ENCODE data around the gene RAMACL.
"Not testable (repeated sequence)": the region's sequence is repeated elsewhere in the genome, so short reads cannot be mapped to it uniquely, and the experiment has no call there.

The RAMACL gene

GRCh38 chr6:166586424-166587156 is at the start of gene RAMACL:
Gene RAMACL, minus strand, starts transcription at chr6:166586678. Its CDS starts 201 bp downstream, at chr6:166586477.
- no peak for DNase-seq

- no peak for DNase-seq
Measured at GRCh38 chr6:166635013-166635970, 48.8 kb upstream of the RAMACL start.

DNA sequence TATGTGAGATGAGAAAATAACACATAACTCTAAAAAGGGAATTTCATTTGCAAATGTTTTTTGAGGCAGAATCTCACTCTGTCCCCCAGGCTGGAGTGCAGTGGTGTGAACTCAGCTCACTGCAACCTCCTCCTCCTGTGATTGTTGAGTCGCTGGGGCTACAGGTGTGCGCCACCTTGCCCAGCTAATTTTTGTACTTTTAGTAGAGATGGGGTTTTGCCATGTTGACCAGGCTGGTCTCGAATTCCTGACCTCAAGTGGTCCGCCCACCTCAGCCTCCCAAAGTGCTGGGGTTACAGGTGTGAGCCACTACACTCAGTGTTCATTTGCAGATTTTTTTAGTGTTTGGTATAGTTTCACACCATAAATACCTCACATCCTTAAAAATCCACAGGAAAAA is 48.1 kb upstream of the RAMACL start:
- not testable (repeated sequence) for DNase-seq

- DNase-seq = no peak
Measured at GRCh38 chr6:166633732-166634535, 47.5 kb upstream of the RAMACL start.

GRCh38 chr6:166632731-166633130 is 46.3 kb upstream of the RAMACL start:
- DNase-seq = no peak

DNA sequence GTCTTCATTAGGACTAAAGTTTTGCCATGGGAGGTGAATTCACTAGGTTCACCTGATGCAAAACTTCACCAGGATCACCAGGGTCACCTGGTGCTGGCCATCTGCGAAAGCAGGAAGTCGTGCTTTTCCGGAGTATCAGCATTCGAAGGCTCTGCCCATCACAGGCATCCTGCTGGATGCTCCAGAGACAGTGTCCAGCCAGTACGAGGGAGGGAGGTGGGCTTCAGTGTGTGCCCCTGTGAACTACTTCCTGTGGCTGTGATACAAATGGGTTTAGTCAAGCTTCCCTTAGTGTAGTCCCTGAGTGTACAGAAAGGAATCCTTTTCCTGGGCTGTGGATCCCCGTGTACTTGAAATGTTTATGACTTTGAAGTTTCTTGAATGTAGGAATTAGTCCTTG is 44.0 kb upstream of the RAMACL start:
- no peak for DNase-seq

DNA sequence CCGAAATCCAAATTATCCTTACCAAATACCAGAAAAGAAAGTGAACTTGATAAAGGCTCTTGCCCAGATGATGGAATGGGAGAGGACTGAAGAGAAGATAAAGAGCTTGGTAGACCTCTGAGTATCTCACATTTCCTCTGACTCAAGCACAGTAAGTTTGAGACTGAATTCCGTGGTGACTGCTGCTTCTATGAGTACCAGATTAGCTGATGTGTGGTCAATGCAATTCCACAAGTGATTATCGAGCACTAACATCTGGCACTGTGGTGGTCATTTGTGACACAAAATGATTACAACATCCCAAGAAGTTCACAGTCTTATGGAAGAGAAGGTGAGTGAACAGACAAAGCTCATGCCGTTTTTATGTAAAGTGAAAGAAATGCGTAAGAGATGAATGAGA is 43.1 kb upstream of the RAMACL start:
- DNase-seq = no peak

- no peak for DNase-seq
Measured at GRCh38 chr6:166627875-166628801, 41.7 kb upstream of the RAMACL start.

GRCh38 chr6:166627033-166627874 is 40.8 kb upstream of the RAMACL start, which contains the start of gene RPS6KA2:
Gene RPS6KA2, minus strand, starts transcription at chr6:166627251. Its CDS starts 232 bp downstream, at chr6:166627019.
- DNase-seq = peak; percentile 100

DNA sequence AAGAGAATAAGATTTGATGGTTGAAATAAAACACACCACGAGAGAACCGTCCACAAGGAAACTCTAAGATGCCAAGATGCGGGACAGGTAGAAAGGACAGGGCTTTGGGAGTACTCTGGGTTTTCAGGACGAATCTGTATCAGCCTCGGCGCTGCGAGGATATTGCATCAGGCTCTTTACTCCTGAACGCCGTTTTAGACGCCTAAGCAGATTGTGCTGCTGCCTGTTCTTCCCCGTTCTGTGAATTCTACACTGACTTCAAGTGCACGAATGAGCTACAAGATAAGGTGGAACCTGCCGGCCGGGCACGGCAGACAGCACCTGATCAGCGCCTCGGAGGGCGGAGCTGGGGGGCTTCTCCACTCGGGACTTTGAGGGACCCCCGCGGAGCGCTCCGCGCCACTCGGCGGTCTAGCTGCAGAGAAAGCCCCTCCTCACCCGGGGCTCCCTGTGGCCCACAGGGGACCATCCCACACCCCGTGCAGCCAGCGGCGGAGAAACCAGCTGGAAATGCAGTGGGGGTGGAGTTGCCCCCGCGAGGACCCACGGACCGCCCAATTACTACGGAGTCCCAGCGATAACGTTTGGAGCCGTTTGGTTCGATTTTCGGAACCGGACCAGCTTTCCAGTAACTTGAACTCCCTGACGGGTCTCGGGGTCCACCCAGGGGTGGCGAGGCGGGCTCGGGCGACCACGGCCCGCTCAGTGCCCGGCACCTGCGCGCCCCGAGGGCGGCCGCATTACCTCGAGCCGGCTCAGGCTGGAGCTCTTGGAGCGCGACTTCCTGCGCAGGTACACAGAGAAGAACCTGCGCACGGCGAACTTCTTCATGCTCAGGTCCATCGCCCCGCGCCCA is 39.9 kb upstream of the RAMACL start:
- DNase-seq = peak; percentile 52

GRCh38 chr6:166625356-166625755 is 38.9 kb upstream of the RAMACL start:
- peak; percentile 44 for DNase-seq

DNA sequence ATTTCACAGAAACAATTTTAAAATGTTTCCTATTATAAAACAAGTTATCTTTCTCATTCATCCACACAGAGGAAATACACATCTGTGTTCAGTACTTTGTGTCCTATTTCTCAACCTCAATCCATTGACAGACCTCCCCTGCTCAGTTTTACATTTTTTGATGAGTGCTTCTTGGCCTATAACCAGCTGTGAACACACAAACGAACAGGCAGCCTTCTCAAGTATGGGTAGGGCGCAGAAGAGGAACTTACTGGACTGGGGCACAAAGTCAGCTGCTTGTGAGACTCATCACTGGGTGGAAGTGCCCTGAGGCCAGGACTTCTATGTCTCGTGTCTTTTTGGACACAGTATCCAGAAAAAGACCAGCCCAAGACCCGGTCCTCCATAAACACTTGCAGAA is 37.8 kb upstream of the RAMACL start:
- DNase-seq = peak; percentile 26

DNA sequence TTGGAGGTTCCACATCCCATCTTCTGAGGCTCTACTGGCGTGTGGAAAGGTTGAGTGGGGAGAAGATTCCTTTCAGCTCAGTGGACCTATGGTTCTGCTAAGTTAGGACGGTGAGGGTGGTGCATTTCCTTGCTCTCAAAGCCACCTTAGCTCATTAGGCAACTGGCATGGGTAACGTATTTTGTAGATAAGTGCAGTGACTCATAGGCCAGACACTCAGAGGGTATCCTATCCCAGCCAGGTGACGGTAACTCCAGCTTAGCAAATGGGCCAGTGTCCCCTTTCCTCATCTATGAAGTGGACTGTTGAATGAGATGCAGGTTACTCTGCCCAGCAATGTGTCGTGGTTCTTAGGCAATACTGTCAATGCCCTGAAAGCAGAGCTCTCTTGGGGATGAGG is 36.8 kb upstream of the RAMACL start:
- DNase-seq = peak; percentile 17

DNA sequence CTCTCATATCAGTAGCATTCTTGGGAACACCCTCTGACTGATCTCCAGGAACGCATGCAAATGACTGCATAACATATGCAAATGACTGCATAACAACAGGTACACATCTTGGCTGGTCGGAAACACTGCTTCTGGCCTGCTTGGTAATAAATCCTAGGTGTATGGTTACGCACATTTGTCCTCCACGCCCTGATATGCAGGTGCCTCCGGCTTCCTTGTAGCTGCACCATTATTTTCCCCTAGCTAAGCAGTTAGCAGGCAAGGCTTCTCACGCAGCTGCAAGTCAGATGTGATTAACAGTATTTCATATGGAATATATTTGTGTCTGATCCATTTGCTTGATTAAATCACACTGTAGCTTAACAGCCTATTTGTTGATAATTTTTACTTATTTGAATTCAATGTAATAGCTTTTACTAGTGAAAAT is 34.6 kb upstream of the RAMACL start:
- peak; percentile 24 for DNase-seq

DNA sequence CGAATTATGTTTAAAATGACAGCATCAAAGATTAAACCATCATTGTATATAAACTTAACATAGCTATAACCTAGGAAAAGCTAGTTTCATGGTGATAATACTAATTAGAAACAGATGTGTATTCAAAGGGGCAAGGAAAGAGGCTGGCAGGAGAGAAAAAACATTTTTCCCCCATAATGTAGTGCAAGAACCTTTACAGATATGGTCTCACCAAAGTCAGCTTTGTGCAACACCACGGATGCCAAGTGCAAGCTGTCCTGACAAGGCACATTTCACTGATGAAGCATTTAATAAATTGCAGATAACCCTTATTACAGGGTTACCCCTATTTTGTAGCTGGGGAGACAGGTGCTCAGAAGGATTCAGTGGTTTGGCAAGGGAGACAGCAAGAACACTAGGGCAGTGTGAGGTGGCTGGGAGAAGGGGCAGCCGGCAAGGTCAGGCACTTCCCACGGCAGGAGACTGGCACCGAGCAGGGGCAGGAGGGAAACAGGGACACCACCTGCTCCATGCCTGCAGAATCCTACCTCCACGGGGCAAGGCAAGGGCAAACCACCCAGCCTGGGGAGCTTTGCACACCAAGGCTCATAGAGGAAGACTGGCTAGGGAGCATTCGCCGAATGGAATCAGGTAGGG is 34.1 kb upstream of the RAMACL start:
- DNase-seq = peak; percentile 23

DNA sequence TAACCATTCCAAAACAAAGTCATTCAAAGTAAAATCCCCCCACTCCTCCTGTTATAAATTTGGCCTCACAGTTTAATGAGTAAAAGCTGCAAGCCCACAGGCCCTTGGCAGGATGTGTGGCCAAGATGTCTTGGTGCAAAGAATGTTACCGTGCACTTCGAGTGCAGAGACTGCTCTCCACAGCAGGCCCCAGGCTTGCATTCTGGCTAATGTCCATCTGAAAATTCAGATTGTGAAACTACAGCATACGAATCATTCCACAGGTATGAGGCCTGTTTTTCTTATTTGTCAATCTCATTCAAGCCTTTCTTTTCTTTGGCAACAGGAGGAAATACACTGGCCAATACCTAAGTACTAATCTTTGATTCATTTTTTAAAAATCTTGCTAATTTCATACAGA is 33.4 kb upstream of the RAMACL start:
- peak; percentile 61 for DNase-seq

- DNase-seq = peak; percentile 41
Measured at GRCh38 chr6:166618866-166619761, 32.6 kb upstream of the RAMACL start.

- DNase-seq = peak; percentile 19
Measured at GRCh38 chr6:166618251-166618650, 31.8 kb upstream of the RAMACL start.

Measured in right forelimb (tissue), 1 donor.